Ovary (tissue), 10 donors: ENCODE results near the gene PDIA3. TPM values are rescaled to one million over a fixed set of nuclear protein-coding genes. Genes with fewer than 3 reads are reported as not detected.
"Not testable (repeated sequence)": the region's sequence is repeated elsewhere in the genome, so short reads cannot be mapped to it uniquely, and the experiment has no call there.

Source experiments
- DNase-seq, 5 donors: peaks; one replicate each; pipeline ENCODE4 v3.0.0-alpha.2; 2019 to 2020
- H3K27ac ChIP-seq, 2 donors: fragments of 200-600 bp; one replicate each; pipeline versions ENCODE4 v1.5.1 to v1.8.0; 2019 to 2022
- H3K27me3 ChIP-seq: fragments of 200-600 bp; one replicate; pipeline ENCODE4 v1.8.0; 2022
- H3K36me3 ChIP-seq: fragments of 200-600 bp; sonication (generic); one replicate; pipeline ENCODE4 v1.5.1; 2019
- H3K4me1 ChIP-seq: one replicate; pipeline ENCODE4 v1.8.1; 2013; ENCODE audit warnings: mild to moderate bottlenecking, moderate library complexity; ENCODE audit not compliant: insufficient read depth
- H3K4me3 ChIP-seq: fragments of 200-600 bp; sonication (generic); one replicate; pipeline ENCODE4 v1.5.1; 2017
- H3K9me3 ChIP-seq, 2 donors: fragments of 200-600 bp in 1 of 2; sonication (generic) in 1 of 2; one replicate each; pipeline versions ENCODE4 v1.5.1 to v1.8.1; 2013 to 2019; ENCODE audit warnings: mild to moderate bottlenecking in 1 of 2, moderate library complexity in 1 of 2
- CTCF ChIP-seq, 3 donors: fragments of 450-650 bp in 2 of 3; fragments of 200-600 bp in 1 of 3; IDR thresholded peaks; one replicate each; pipeline versions ENCODE4 v1.5.1 to v1.8.0; 2016 to 2022; ENCODE audit warnings: antibody characterized with exemption in 3 of 3, mild to moderate bottlenecking in 1 of 3
- EP300 ChIP-seq: sonication (generic); formaldehyde crosslinking; IDR thresholded peaks from one replicate; pipeline ENCODE4 v1.6.1; 2017; ENCODE audit warnings: antibody characterized with exemption
- POLR2A ChIP-seq: fragments of 450-650 bp; IDR thresholded peaks from one replicate; pipeline ENCODE4 v1.6.1; 2017; ENCODE audit warnings: antibody characterized with exemption, mild to moderate bottlenecking, moderate library complexity
- WGBS, 3 donors: extraction: QIAGEN DNeasy Blood & Tissue Kit in 1 of 3; methylation state at CpG; one replicate each; pipeline versions ENCODE4 v1.1.5 to v1.1.7; 2013 to 2017; 5-methylcytosine and 5-hydroxymethylcytosine counted together
- intact Hi-C, 4 donors: fragments of 100-400 bp; cut with DNase I; formaldehyde crosslinking; loops; one replicate each; pipeline versions ENCODE4 v1.11.0 to v1.15.1; 2022 to 2023
- long read RNA-seq, 3 donors: library from polyadenylated mRNA in 2 of 3; unstranded in 2 of 3; transcript quantifications; one replicate each; pipeline ENCODE4 v2.0.0 and lab custom pipeline, GENCODE V29; 2021 to 2026
- polyA plus RNA-seq, 2 donors: library from polyadenylated mRNA; stranded (reverse); fragments of 200-250 nt in 1 of 2; fragments of 350-450 nt in 1 of 2; fragmentation: Illumina TruSeq in 1 of 2; extraction: RNeasy Lipid Tissue Mini Kit (QIAGEN cat#74804) in 1 of 2; gene quantifications; one replicate each; pipeline ENCODE4 v1.2.3, GENCODE V29; 2013 to 2014
- total RNA-seq, 7 donors: library from RNA; depleted of rRNA in 2 of 7; stranded (reverse); fragments of >200 nt in 2 of 7; fragmentation: NEBNext Ultra II Directional in 3 of 7; extraction: Animal tissue kit (Norgen Biotek cat#: 25700) in 3 of 7; gene quantifications; one replicate each; pipeline versions ENCODE4 v1.1.0 to v1.2.4, GENCODE V29; 2016 to 2023
- donor health status: DM: no; HTN: no; CAD: no; lungs with moderate emphysema.
- donor health status: DM: no; HTN: no; CAD: no.
- donor health status: Bipolar disorder and iron deficiency.
- donor health status: DM: yes; HTN: yes; CAD: no.
- donor health status: DM: no; HTN: no; CAD: no.
- donor health status: DM: yes; HTN: yes; CAD: no.

PDIA3 gene
- 100 to 1,000 TPM in 5 of 7 donors, 10 to 100 TPM in 2; 56.9 to 389 (median 260) TPM for total RNA-seq
- polyA plus RNA-seq: 100 to 1,000 TPM; 175 to 711 TPM
- long read RNA-seq, donor 1, transcript PDIA3-201 (13 exons, 3,727 nt): major isoform, 890 of 1,026 reads
- long read RNA-seq, donor 1, partial matches to known transcripts: 113 of 1,026 reads
- long read RNA-seq, donor 1, other reads (novel, unspliced or antisense): 23 of 1,026 reads
- long read RNA-seq, donor 2, transcript PDIA3-201 (13 exons, 3,727 nt): major isoform, 282 of 719 reads
- long read RNA-seq, donor 2, partial matches to known transcripts: 397 of 719 reads
- long read RNA-seq, donor 2, other reads (novel, unspliced or antisense): 36 of 719 reads
- long read RNA-seq, donor 3, transcript PDIA3-201 (13 exons, 3,727 nt): major isoform, 539 of 574 reads
- long read RNA-seq, donor 3, partial matches to known transcripts: 17 of 574 reads
- long read RNA-seq, donor 3, other reads (novel, unspliced or antisense): 18 of 574 reads

- H3K27me3 ChIP-seq, H3K9me3 ChIP-seq, intact Hi-C loops, H3K36me3 ChIP-seq, H3K4me1 ChIP-seq: not testable (repeated sequence)
- peak in 1 of 3 donors; percentile 41 for TF ChIP-seq CTCF (IDR thresholded peaks at IDR 0.05)
- peak; percentile 95 for TF ChIP-seq POLR2A
- Histone ChIP-seq H3K4me3 (peak within 1 kb of the TSS; percentile 95), H3K27ac (peak within 1 kb of the TSS; percentile 95 to 97)
- 1% methylated on average over 43 to 84 of the region's 84 CpGs for WGBS, 3 donors
- peak; percentile 93 to 96 (median 94) for DNase-seq
Measured at GRCh38 chr15:43746245-43746902, at the start of gene PDIA3. TSS of gene PDIA3 (plus strand) at chr15:43746438. CDS start at chr15:43746540, 102 bp downstream.

- intact Hi-C loops: no loop called here
- DNase-seq: no peak
- 77 to 82% (median 81%) methylated on average over 7 of the region's 7 CpGs for WGBS, 3 donors
Measured at GRCh38 chr15:43702174-43702573, 44.1 kb upstream of the PDIA3 start.

GRCh38 chr15:43702701-43703424 is 43.4 kb upstream of the PDIA3 start:
- no peaks in the 10 kb centered on the region for H3K27me3 ChIP-seq
- no peaks in the 10 kb centered on the region for H3K9me3 ChIP-seq
- DNase-seq: no peak
- TF ChIP-seq CTCF (IDR thresholded peaks at IDR 0.05) (no peak), EP300 (no peak), POLR2A (no peak)
- intact Hi-C loops: no loop called here
- whole genome bisulfite sequencing, 3 donors: 50 to 58% (median 57%) methylated on average over 8 of the region's 8 CpGs
- H3K27ac ChIP-seq: no peak overlapping the region
- no peaks in the 10 kb centered on the region for H3K4me1 ChIP-seq
- H3K4me3 ChIP-seq: no peak overlapping the region
- H3K36me3 ChIP-seq: no peaks in the 10 kb centered on the region

More at GRCh38 chr15:43702174-43702573, 44.1 kb upstream of the PDIA3 start:
- H3K9me3 ChIP-seq: no peaks in the 10 kb centered on the region
- TF ChIP-seq EP300 (no peak), CTCF (IDR thresholded peaks at IDR 0.05) (no peak), POLR2A (no peak)
- H3K4me3 ChIP-seq: no peak overlapping the region
- H3K4me1 ChIP-seq: no peaks in the 10 kb centered on the region
- no peaks in the 10 kb centered on the region for H3K36me3 ChIP-seq
- no peaks in the 10 kb centered on the region for H3K27me3 ChIP-seq
- H3K27ac ChIP-seq: no peak overlapping the region

- H3K4me3 ChIP-seq, H3K4me1 ChIP-seq, DNase-seq, H3K27me3 ChIP-seq, H3K9me3 ChIP-seq, H3K36me3 ChIP-seq, intact Hi-C loops, H3K27ac ChIP-seq: not testable (repeated sequence)
- 17 to 76% (median 17%) methylated on average over 1 of the region's 12 CpGs for WGBS, 3 donors
Measured at GRCh38 chr15:43710431-43711131, 35.7 kb upstream of the PDIA3 start.
